IPS DF 4.7 (cell line): ENCODE data around the gene MELK.

Source experiments
- DNase-seq: peaks from one replicate; pipeline ENCODE4 v3.0.0-alpha.2; 2013; ENCODE audit warnings: low spot score; ENCODE audit errors: extremely low read depth

Gene MELK

GRCh38 chr9:36671561-36671960 lies 98.9 kb downstream of the MELK start:
- no peak for DNase-seq

GRCh38 chr9:36676091-36676490 lies 103.4 kb downstream of the MELK start:
- DNase-seq = no peak

- DNase-seq = no peak
Observed at GRCh38 chr9:36676778-36677485, 104.2 kb downstream of the MELK start.

- no peak for DNase-seq
Observed at GRCh38 chr9:36677611-36678010, 104.9 kb downstream of the MELK start.

GRCh38 chr9:36679710-36680109 lies 107.0 kb downstream of the MELK start:
- no peak for DNase-seq

GRCh38 chr9:36686471-36686870 lies 113.8 kb downstream of the MELK start:
- DNase-seq = no peak

GRCh38 chr9:36690412-36691168 lies 117.9 kb downstream of the MELK start:
- no peak for DNase-seq

- DNase-seq = no peak
Observed at GRCh38 chr9:36691671-36692070, 119.0 kb downstream of the MELK start.

GRCh38 chr9:36698984-36699383 lies 126.3 kb downstream of the MELK start:
- no peak for DNase-seq

GRCh38 chr9:36704148-36704547 lies 131.5 kb downstream of the MELK start:
- DNase-seq = no peak

- no peak for DNase-seq
Observed at GRCh38 chr9:36713515-36714490, 141.1 kb downstream of the MELK start.

GRCh38 chr9:36716496-36716895 lies 143.8 kb downstream of the MELK start:
- no peak for DNase-seq

GRCh38 chr9:36717276-36717675 lies 144.6 kb downstream of the MELK start:
- DNase-seq = no peak

- no peak for DNase-seq
Observed at GRCh38 chr9:36718612-36719011, 145.9 kb downstream of the MELK start.

GRCh38 chr9:36720043-36720442 lies 147.3 kb downstream of the MELK start:
- DNase-seq = no peak

GRCh38 chr9:36721846-36722588 lies 149.3 kb downstream of the MELK start:
- DNase-seq = no peak

GRCh38 chr9:36725777-36726356 lies 153.2 kb downstream of the MELK start:
- DNase-seq = peak; percentile 38
